Liver (tissue), 9 donors: Measurements from ENCODE around the gene TPST2. TPM values are rescaled to one million over a fixed set of nuclear protein-coding genes. Genes with fewer than 3 reads are reported as not detected.

Experiments
- DNase-seq: peaks from one replicate; pipeline ENCODE4 v3.0.0-alpha.2; 2017; ENCODE audit warnings: low spot score
- H3K27ac ChIP-seq, 2 donors: one replicate each; pipeline ENCODE4 v1.7.0; 2013; ENCODE audit warnings: inconsistent platforms in 2 of 2, low read length in 2 of 2, control low read depth in 1 of 2, low read depth in 1 of 2, mild to moderate bottlenecking in 1 of 2
- H3K27me3 ChIP-seq, 4 donors: one replicate each; pipeline versions ENCODE4 v1.6.1 to v1.7.0; 2013; ENCODE audit warnings: low read length in 3 of 4, inconsistent platforms in 1 of 4, mild to moderate bottlenecking in 1 of 4, moderate library complexity in 1 of 4; ENCODE audit not compliant: control insufficient read depth in 4 of 4, insufficient read depth in 4 of 4
- H3K36me3 ChIP-seq, 4 donors: one replicate each; pipeline versions ENCODE4 v1.6.1 to v1.7.0; 2013; ENCODE audit warnings: low read length in 3 of 4, mild to moderate bottlenecking in 3 of 4, low read depth in 1 of 4, moderate library complexity in 1 of 4; ENCODE audit not compliant: control insufficient read depth in 4 of 4, insufficient read depth in 3 of 4
- H3K4me1 ChIP-seq, 4 donors: one replicate each; pipeline versions ENCODE4 v1.6.1 to v1.7.0; 2013; ENCODE audit warnings: low read length in 3 of 4, mild to moderate bottlenecking in 3 of 4, moderate library complexity in 1 of 4; ENCODE audit not compliant: control insufficient read depth in 4 of 4, insufficient read depth in 4 of 4
- H3K4me3 ChIP-seq, 3 donors: one replicate each; pipeline versions ENCODE4 v1.6.1 to v1.7.0; 2013; ENCODE audit warnings: low read length in 3 of 3, control low read depth in 1 of 3, low read depth in 1 of 3, mild to moderate bottlenecking in 1 of 3
- H3K9ac ChIP-seq, 2 donors: one replicate each; pipeline ENCODE4 v1.7.0; 2013; ENCODE audit warnings: low read length in 2 of 2, mild to moderate bottlenecking in 2 of 2, moderate library complexity in 2 of 2, control low read depth in 1 of 2, low read depth in 1 of 2
- H3K9me3 ChIP-seq, 4 donors: one replicate each; pipeline versions ENCODE4 v1.6.1 to v1.7.0; 2013; ENCODE audit warnings: low read length in 3 of 4; ENCODE audit not compliant: control insufficient read depth in 4 of 4
- ATF3 ChIP-seq: IDR thresholded peaks from 2 replicates; pipeline ENCODE4 v1.6.1; 2016; ENCODE audit warnings: antibody characterized with exemption
- CTCF ChIP-seq: fragments of 150-350 bp; IDR thresholded peaks from 2 replicates; pipeline ENCODE4 v1.5.1; 2017; ENCODE audit warnings: improper control_type of control experiment, low read depth, low read length; ENCODE audit not compliant: missing input control
- EGR1 ChIP-seq, 2 donors: IDR thresholded peaks; 2 replicates each; pipeline ENCODE4 v1.6.1; 2016 to 2018; ENCODE audit warnings: antibody characterized with exemption in 2 of 2, low read depth in 2 of 2
- FOXA1 ChIP-seq: IDR thresholded peaks from 2 replicates; pipeline ENCODE4 v1.6.1; 2016; ENCODE audit warnings: antibody characterized with exemption
- FOXA2 ChIP-seq: IDR thresholded peaks from 2 replicates; pipeline ENCODE4 v1.6.1; 2016; ENCODE audit warnings: antibody characterized with exemption
- GABPA ChIP-seq, 2 donors: IDR thresholded peaks in 1 of 2; conservative IDR thresholded peaks in 1 of 2; 2 replicates each; pipeline ENCODE4 v1.6.1; 2016; ENCODE audit warnings: antibody characterized with exemption in 2 of 2, mild to moderate bottlenecking in 1 of 2, moderate library complexity in 1 of 2
- HNF4A ChIP-seq, 2 donors: conservative IDR thresholded peaks; 2 replicates each; pipeline ENCODE4 v1.6.1; 2016; ENCODE audit warnings: antibody characterized with exemption in 2 of 2, mild to moderate bottlenecking in 2 of 2
- HNF4G ChIP-seq: IDR thresholded peaks from 2 replicates; pipeline ENCODE4 v1.6.1; 2016; ENCODE audit warnings: antibody characterized with exemption
- JUND ChIP-seq, 2 donors: IDR thresholded peaks; 2 replicates each; pipeline ENCODE4 v1.6.1; 2016; ENCODE audit warnings: antibody characterized with exemption in 2 of 2
- MAX ChIP-seq: IDR thresholded peaks from 2 replicates; pipeline ENCODE4 v1.6.1; 2016; ENCODE audit warnings: antibody characterized with exemption
- NR2F2 ChIP-seq: IDR thresholded peaks from 2 replicates; pipeline ENCODE4 v1.6.1; 2016; ENCODE audit warnings: antibody characterized with exemption
- RAD21 ChIP-seq, 2 donors: IDR thresholded peaks; 2 replicates each; pipeline ENCODE4 v1.6.1; 2016; ENCODE audit warnings: antibody characterized with exemption in 2 of 2, mild to moderate bottlenecking in 2 of 2
- REST ChIP-seq: IDR thresholded peaks from 2 replicates; pipeline ENCODE4 v1.6.1; 2016; ENCODE audit warnings: antibody characterized with exemption, mild to moderate bottlenecking
- RXRA ChIP-seq, 2 donors: IDR thresholded peaks; 2 replicates each; pipeline ENCODE4 v1.6.1; 2017 to 2018; ENCODE audit warnings: antibody characterized with exemption in 2 of 2, mild to moderate bottlenecking in 1 of 2
- SP1 ChIP-seq: IDR thresholded peaks from 2 replicates; pipeline ENCODE4 v1.6.1; 2018; ENCODE audit warnings: antibody characterized with exemption, mild to moderate bottlenecking
- TAF1 ChIP-seq: conservative IDR thresholded peaks from 2 replicates; pipeline ENCODE4 v1.6.1; 2016; ENCODE audit warnings: antibody characterized with exemption, mild to moderate bottlenecking
- YY1 ChIP-seq: IDR thresholded peaks from 2 replicates; pipeline ENCODE4 v1.6.1; 2016; ENCODE audit warnings: antibody characterized with exemption, mild to moderate bottlenecking
- ZBTB33 ChIP-seq: IDR thresholded peaks from 2 replicates; pipeline ENCODE4 v1.6.1; 2016; ENCODE audit warnings: antibody characterized with exemption
- WGBS: extraction: QIAGEN DNeasy Blood & Tissue Kit; methylation state at CpG from one replicate; pipeline ENCODE4 v1.1.7; 2013; 5-methylcytosine and 5-hydroxymethylcytosine counted together
- polyA plus RNA-seq, 2 donors: library from polyadenylated mRNA; stranded (reverse) in 1 of 2; unstranded in 1 of 2; fragments of 200-250 nt in 1 of 2; fragments of >200 nt in 1 of 2; fragmentation: Nextera tagmentation in 1 of 2; extraction: Ambion mirVana in 1 of 2; gene quantifications; one replicate each; pipeline versions ENCODE4 v1.2.1 to v1.2.3, GENCODE V29; 2013 to 2015
- total RNA-seq, 2 donors: library from RNA; depleted of rRNA; stranded (reverse); fragments of >200 nt; gene quantifications; one replicate each; pipeline ENCODE4 v1.2.3, GENCODE V29; 2014
- donor health status: healthy.
- donor health status: healthy.
- donor health status: healthy.
- donor health status: healthy.
- donor health status: healthy.

Gene TPST2
- total and polyA plus RNA-seq, 4 donors, result 33.3 to 109 (median 69.7) TPM

- no peak overlapping the region for H3K9ac ChIP-seq
- H3K4me3 ChIP-seq, result no peak overlapping the region
- DNase-seq, result no peak
- H3K36me3 ChIP-seq, result peaks cover 1 to 7% (median 4%) of the 10 kb centered on the region in 4 donors
- 93% methylated on average over 8 of the region's 8 CpGs for WGBS
- no peaks in the 10 kb centered on the region for H3K9me3 ChIP-seq
- peaks cover 5 to 64% (median 50%) of the 10 kb centered on the region in 4 donors for H3K4me1 ChIP-seq
- H3K27me3 ChIP-seq, result no peaks in the 10 kb centered on the region
- TF ChIP-seq SP1 (no peak), EGR1 (IDR thresholded peaks at IDR 0.05; ENCODE audit: low read depth in 2 of 2) (no peak), FOXA1 (no peak), HNF4A (conservative IDR thresholded peaks at IDR 0.05) (no peak), MAX (no peak), HNF4G (no peak), RAD21 (IDR thresholded peaks at IDR 0.05) (no peak), TAF1 (no peak), GABPA (IDR thresholded peaks at IDR 0.05 in 1 of 2, conservative IDR thresholded peaks at IDR 0.05 in 1 of 2) (no peak), YY1 (no peak), REST (no peak), NR2F2 (no peak), FOXA2 (no peak), ATF3 (no peak), ZBTB33 (no peak), CTCF (no peak), RXRA (IDR thresholded peaks at IDR 0.05) (no peak), JUND (IDR thresholded peaks at IDR 0.05) (no peak)
- H3K27ac ChIP-seq, result no peak overlapping the region
These were observed 25.8 kb downstream of the TPST2 start for GRCh38 chr22:26564181-26564580.
